HT-29 (cell line): ENCODE results near the gene NFASC. TPM values are rescaled to one million over a fixed set of nuclear protein-coding genes. Genes with fewer than 3 reads are reported as not detected.

Experiments
- DNase-seq: peaks from one replicate; pipeline ENCODE4 v3.0.0-alpha.2; 2015; ENCODE audit warnings: low spot score
- total RNA-seq: library from RNA; depleted of rRNA; stranded (reverse); fragments of >200 nt; shearing (Covaris generic); gene quantifications from 2 replicates; pipeline ENCODE4 v1.2.3, GENCODE V29; 2014; rRNA removed

The NFASC gene
- total RNA-seq, 1 experiment from 2014 or later = not detected

DNA sequence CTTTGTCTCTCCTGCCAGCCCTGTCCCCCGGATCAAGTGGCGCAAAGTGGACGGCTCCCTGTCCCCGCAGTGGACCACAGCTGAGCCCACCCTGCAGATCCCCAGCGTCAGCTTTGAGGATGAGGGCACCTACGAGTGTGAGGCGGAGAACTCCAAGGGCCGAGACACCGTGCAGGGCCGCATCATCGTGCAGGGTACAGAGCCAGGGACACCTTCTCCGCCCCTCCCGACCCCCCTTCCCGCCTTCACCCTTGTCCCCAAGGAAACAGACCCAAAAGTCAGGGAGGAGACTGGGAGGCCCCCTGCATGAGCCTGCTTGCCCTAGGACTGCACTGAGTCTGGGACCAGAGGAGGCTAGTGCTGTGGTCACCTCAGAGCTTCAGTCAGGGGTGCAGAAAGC lies 190.6 kb downstream of the NFASC start:
- DNase-seq = no peak

- peak; percentile 84 for DNase-seq
These were observed 191.0 kb downstream of the NFASC start for GRCh38 chr1:205061665-205062069.

DNA sequence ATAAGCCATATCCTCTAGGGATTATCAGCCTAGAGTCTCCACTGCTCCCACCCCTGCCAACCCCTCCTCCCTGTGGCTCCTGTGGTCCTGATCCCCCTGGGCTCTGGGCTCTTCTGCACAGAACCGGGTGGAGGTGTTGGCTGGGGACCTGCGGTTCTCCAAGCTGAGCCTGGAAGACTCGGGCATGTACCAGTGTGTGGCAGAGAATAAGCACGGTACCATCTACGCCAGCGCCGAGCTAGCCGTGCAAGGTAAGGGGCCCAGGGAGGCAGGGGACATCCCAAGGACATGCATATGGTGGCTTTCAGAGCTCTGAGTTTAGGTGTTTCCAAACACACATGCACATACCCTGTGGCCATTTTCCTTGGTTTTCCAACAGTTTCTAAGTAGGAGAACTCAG lies 191.7 kb downstream of the NFASC start:
- no peak for DNase-seq

- no peak for DNase-seq
These were observed 192.2 kb downstream of the NFASC start for GRCh38 chr1:205062895-205063294.

GRCh38 chr1:205064301-205064700 lies 193.6 kb downstream of the NFASC start:
- no peak for DNase-seq

- no peak for DNase-seq
These were observed 194.2 kb downstream of the NFASC start for GRCh38 chr1:205064741-205065316.

GRCh38 chr1:205065666-205066065 lies 195.0 kb downstream of the NFASC start:
- DNase-seq = no peak

DNA sequence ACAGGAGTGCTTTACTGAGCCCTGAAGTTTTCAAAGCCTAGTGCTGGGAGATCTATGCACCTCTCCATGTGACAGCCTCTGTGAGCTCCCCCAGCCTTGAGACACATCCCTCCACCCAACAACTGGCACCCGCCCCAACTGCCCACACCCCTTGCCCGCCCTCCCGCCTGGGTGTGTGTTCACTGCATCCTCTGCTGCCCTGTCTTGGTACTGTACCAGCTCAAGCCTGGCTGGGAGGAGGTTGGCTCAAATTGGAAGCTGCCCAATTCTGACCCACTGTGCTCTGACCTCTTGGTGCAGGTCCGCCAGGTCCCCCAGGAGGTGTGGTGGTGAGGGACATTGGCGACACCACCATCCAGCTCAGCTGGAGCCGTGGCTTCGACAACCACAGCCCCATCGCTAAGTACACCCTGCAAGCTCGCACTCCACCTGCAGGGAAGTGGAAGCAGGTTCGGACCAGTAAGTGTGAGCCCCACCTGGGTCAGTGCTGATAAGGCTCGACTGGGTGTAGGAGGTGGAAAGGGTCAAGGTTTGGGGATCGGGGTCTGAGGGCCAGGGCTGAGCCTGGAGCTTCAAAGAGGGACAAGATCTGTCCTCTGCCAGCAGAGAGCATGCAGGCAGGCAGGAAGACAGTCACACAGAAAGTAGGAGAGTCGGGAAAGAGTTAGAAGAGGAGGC lies 195.6 kb downstream of the NFASC start:
- DNase-seq = no peak

DNA sequence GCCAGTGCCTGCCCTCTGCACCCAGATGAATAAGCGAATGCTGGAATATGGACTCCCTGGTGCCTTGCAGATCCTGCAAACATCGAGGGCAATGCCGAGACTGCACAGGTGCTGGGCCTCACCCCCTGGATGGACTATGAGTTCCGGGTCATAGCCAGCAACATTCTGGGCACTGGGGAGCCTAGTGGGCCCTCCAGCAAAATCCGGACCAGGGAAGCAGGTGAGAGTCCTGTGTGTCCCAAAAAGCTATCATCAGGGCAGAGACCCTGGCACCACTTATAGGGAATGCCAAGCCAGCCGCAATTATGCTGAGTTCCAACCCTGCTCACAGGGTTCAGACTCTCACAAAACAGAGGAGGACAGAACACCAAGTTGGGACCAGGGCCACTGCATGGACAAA lies 196.4 kb downstream of the NFASC start:
- no peak for DNase-seq

DNA sequence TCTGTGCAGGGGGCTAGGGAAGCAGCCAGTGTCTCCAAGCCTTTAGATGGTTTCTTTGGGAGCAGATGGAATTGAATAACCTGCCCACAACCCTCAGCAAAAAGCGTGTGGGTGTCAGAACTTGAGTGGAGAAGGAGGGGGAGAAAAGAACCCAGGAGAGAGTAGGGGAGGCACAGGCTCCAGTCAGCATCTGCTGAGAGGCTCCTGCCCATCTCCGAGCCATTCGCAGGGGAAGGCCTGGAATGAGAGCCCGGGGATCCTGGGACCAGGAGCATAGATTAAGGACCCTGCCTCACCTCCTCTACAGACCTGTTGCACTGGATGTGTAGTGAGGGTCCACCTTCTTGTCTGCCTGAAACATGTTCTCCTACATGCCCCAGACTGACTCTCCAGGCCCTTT lies 197.3 kb downstream of the NFASC start:
- DNase-seq = no peak

DNA sequence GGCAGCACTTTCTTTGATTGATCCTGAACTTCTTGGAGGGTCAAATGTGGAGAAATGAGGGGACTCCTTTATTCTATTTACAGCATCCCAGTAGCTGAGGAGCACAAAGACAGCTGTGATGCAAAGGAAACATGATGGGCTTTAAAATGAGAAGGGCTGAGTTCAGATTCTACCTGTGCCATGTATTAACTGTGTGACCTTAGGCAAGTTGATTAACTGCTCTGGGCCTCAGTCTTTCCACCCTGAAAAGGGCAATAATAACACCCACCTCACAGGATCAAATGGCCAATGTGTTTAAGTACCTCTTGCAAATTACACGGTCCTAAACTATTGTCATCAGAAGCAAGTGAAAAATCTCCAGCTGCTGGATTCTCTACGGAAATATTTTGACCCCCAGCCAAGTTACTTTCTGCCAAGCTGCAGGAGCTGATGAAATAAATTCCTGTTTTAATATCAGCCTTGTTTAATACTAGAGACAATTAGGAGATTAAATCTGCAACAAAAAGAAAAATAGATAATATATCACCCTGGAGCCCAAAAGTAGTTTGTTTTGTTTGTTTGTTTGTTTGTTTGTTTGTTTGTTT lies 197.9 kb downstream of the NFASC start:
- no peak for DNase-seq

GRCh38 chr1:205069371-205070125 lies 198.9 kb downstream of the NFASC start:
- DNase-seq = no peak

DNA sequence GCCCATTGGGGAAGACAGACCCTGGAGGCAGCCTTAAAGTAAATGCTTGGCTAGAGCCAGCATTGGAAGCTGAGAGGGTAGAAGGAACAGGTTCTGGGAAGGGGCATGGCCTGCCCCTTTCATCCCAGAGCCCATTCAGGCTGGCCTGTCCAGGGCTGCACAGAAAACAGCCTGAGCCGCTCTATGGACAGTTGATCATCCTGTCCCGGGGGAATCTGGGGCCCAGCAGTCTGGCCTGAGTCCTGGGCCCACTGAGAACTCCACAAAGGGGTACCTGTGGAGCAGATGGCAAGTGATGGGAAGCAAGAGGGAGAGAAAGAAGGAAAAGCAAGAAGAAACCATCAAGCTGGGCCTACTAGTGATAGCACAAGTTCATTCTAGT lies 200.4 kb downstream of the NFASC start:
- no peak for DNase-seq

- no peak for DNase-seq
These were observed 201.1 kb downstream of the NFASC start for GRCh38 chr1:205071801-205072200.

DNA sequence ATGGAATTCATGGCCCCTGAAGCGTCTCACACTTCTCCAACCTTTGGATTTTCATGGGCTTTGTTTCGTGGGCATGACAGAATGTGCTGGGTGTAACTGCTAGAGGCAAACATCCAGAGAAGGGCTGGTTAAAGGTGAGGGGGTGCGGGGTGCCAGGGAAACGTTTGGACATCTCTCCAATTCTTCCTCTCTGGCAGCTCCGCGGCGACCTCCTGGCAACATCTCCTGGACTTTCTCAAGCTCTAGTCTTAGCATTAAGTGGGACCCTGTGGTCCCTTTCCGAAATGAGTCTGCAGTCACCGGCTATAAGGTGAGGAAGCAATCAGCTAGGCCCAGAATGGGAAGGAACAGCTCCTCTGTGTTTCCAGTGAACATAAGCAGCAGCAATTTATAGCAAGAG lies 201.6 kb downstream of the NFASC start:
- DNase-seq = no peak

Other genes with a start within 250 kb of the NFASC start
- gene LRRN2, start 185.1 kb upstream of the NFASC start, total RNA-seq = 0.05 TPM in 1 of 2 replicates, not detected in the other
- not detected in 2 replicates for gene CNTN2, start 172.3 kb downstream of the NFASC start, total RNA-seq
- gene TMEM81, start 213.6 kb downstream of the NFASC start, total RNA-seq = 0.92 and 1.5 TPM in 2 replicates